Measurements from ENCODE around the gene DNAAF5. TPM values are rescaled to one million over a fixed set of nuclear protein-coding genes. Genes with fewer than 3 reads are reported as not detected.

Gene DNAAF5
- total and polyA plus RNA-seq, 9 of the 15 experiments (the other 6 are each of a cell fraction or from before 2014, with no cell fraction given): 3.1 to 69.7 (median 19.1) TPM

DNA sequence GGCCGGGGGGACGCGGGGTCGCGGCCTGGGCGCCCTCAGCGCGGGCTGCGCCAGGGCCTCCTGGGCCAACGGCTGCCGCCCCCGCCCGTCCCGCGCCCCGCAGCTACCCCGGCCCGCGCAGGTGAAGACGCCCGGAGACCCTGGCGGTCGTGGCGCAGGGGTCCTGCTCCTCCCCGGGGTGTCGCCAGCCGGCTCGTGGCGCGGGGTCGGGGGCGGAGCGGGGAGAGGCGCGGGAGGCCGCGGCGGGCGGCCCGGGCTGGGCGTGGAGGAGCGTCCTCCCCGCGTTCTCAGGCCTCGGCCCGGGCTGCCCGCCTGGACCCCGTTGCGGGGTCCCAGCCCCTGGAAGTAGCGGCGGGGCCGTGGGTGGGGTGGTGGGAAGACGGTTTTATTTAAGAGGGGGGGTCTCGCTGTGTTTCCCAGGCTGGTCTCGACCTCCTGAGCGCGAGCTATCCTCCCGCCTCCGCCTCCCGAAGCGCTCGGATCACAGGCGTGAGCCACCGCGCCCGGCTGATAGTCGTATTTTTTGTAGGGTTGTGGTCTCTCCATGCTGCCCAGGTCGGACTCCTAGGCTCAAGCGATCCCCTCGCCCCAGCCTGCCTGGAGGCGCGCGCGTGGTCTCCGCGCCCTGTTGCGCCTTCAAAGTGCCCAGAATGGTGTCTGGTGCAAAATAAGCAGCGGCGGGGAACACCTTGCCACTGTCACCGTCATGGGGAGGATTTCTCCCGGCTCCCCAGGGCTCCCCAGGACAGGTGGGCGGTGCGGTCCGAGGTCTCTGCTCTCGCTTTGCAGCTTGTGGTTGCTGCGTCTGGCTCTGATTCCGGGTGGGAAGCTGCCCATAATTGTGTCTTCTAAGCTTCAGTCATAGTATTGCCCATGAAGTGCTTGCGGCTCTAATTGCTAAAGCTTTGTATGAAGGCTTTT, 90.5 kb downstream of the DNAAF5 start (continued):
- TF ChIP-seq, protein P1, sequence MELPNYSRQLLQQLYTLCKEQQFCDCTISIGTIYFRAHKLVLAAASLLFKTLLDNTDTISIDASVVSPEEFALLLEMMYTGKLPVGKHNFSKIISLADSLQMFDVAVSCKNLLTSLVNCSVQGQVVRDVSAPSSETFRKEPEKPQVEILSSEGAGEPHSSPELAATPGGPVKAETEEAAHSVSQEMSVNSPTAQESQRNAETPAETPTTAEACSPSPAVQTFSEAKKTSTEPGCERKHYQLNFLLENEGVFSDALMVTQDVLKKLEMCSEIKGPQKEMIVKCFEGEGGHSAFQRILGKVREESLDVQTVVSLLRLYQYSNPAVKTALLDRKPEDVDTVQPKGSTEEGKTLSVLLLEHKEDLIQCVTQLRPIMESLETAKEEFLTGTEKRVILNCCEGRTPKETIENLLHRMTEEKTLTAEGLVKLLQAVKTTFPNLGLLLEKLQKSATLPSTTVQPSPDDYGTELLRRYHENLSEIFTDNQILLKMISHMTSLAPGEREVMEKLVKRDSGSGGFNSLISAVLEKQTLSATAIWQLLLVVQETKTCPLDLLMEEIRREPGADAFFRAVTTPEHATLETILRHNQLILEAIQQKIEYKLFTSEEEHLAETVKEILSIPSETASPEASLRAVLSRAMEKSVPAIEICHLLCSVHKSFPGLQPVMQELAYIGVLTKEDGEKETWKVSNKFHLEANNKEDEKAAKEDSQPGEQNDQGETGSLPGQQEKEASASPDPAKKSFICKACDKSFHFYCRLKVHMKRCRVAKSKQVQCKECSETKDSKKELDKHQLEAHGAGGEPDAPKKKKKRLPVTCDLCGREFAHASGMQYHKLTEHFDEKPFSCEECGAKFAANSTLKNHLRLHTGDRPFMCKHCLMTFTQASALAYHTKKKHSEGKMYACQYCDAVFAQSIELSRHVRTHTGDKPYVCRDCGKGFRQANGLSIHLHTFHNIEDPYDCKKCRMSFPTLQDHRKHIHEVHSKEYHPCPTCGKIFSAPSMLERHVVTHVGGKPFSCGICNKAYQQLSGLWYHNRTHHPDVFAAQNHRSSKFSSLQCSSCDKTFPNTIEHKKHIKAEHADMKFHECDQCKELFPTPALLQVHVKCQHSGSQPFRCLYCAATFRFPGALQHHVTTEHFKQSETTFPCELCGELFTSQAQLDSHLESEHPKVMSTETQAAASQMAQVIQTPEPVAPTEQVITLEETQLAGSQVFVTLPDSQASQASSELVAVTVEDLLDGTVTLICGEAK (IDR thresholded peaks at IDR 0.05): peak; percentile 8; the same call in 1 of the 2 replicates
- TF ChIP-seq, protein P1 (CRISPR knock-in tag; IDR thresholded peaks at IDR 0.05): no peak
- TF ChIP-seq, protein P2, sequence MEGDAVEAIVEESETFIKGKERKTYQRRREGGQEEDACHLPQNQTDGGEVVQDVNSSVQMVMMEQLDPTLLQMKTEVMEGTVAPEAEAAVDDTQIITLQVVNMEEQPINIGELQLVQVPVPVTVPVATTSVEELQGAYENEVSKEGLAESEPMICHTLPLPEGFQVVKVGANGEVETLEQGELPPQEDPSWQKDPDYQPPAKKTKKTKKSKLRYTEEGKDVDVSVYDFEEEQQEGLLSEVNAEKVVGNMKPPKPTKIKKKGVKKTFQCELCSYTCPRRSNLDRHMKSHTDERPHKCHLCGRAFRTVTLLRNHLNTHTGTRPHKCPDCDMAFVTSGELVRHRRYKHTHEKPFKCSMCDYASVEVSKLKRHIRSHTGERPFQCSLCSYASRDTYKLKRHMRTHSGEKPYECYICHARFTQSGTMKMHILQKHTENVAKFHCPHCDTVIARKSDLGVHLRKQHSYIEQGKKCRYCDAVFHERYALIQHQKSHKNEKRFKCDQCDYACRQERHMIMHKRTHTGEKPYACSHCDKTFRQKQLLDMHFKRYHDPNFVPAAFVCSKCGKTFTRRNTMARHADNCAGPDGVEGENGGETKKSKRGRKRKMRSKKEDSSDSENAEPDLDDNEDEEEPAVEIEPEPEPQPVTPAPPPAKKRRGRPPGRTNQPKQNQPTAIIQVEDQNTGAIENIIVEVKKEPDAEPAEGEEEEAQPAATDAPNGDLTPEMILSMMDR (IDR thresholded peaks at IDR 0.05 in 2 of 3, conservative IDR thresholded peaks at IDR 0.05 in 1 of 3; ENCODE audit: insufficient read depth in 2 of 3, low read depth in 1 of 3, low read length in 3 of 3): no peak
- TF ChIP-seq RBFOX2 (IDR thresholded peaks at IDR 0.05; ENCODE audit: low read depth, low read length) (peak; percentile 73), EWSR1 (IDR thresholded peaks at IDR 0.05; ENCODE audit: borderline replicate concordance, low read depth, partially characterized antibody) (no peak), POLR2G (IDR thresholded peaks at IDR 0.05; ENCODE audit: low read depth, low read length) (peak; percentile 64)
- TF ChIP-seq, protein P3, sequence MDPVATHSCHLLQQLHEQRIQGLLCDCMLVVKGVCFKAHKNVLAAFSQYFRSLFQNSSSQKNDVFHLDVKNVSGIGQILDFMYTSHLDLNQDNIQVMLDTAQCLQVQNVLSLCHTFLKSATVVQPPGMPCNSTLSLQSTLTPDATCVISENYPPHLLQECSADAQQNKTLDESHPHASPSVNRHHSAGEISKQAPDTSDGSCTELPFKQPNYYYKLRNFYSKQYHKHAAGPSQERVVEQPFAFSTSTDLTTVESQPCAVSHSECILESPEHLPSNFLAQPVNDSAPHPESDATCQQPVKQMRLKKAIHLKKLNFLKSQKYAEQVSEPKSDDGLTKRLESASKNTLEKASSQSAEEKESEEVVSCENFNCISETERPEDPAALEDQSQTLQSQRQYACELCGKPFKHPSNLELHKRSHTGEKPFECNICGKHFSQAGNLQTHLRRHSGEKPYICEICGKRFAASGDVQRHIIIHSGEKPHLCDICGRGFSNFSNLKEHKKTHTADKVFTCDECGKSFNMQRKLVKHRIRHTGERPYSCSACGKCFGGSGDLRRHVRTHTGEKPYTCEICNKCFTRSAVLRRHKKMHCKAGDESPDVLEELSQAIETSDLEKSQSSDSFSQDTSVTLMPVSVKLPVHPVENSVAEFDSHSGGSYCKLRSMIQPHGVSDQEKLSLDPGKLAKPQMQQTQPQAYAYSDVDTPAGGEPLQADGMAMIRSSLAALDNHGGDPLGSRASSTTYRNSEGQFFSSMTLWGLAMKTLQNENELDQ (CRISPR knock-in tag; IDR thresholded peaks at IDR 0.05; ENCODE audit: borderline replicate concordance): no peak

All from K562 (cell line).